ENCODE measurements around the gene EDNRA. TPM values are rescaled to one million over a fixed set of nuclear protein-coding genes. Genes with fewer than 3 reads are reported as not detected.

Gene EDNRA
- total RNA-seq, 1 experiment from 2014 or later: 0.71 TPM

DNA sequence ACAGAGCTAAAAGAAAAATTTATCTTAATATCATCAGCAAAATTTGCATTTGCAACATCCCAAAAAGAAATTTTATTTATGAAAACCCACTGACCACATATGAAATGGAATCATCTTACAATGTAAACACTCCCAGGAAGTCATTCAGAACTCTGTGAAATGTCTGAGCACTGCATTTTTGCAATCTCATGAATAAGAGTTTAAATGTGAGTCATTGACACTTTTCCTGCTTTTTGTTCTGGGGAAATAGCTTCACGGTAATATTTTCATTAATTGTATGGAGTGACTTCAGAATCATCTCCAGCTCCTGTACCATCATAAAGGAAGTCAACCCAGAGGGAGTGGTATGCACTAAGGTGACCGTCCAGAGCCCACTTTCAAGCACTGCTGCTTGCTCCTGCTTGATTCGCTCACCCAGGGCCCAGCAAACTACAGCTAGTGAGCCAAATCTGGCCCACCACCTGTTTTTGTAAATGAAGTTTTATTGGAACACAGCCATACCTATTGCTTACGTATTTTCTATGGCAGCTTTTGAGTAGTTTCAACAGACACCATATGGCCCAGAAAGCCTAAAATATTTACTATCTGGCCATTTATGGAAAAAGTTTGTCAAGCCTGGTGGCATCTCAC lies 17.2 kb downstream of the EDNRA start:
- BruUV-seq (replicated peaks): no TSS peak
- H3K27ac Mint-ChIP-seq (ENCODE audit: unreplicated experiment): no peak overlapping the region
- H3K27me3 Mint-ChIP-seq (ENCODE audit: unreplicated experiment): no peaks in the 10 kb centered on the region
- intact Hi-C loops (cut with micrococcal nuclease; ENCODE audit: unreplicated experiment): no loop called here
- H3K4me1 Mint-ChIP-seq (ENCODE audit: low read depth, unreplicated experiment): peaks cover 9% of the 10 kb centered on the region
- no peaks in the 10 kb centered on the region for H3K9me3 Mint-ChIP-seq (ENCODE audit: low read depth, unreplicated experiment)
- TF ChIP-seq, protein P1, sequence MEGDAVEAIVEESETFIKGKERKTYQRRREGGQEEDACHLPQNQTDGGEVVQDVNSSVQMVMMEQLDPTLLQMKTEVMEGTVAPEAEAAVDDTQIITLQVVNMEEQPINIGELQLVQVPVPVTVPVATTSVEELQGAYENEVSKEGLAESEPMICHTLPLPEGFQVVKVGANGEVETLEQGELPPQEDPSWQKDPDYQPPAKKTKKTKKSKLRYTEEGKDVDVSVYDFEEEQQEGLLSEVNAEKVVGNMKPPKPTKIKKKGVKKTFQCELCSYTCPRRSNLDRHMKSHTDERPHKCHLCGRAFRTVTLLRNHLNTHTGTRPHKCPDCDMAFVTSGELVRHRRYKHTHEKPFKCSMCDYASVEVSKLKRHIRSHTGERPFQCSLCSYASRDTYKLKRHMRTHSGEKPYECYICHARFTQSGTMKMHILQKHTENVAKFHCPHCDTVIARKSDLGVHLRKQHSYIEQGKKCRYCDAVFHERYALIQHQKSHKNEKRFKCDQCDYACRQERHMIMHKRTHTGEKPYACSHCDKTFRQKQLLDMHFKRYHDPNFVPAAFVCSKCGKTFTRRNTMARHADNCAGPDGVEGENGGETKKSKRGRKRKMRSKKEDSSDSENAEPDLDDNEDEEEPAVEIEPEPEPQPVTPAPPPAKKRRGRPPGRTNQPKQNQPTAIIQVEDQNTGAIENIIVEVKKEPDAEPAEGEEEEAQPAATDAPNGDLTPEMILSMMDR (IDR thresholded peaks at IDR 0.05; ENCODE audit: unreplicated experiment): no peak
- DNase-seq: no peak
- CTCF ChIA-PET: no interaction called here
- no peaks in the 10 kb centered on the region for H3K36me3 Mint-ChIP-seq (ENCODE audit: insufficient read depth, unreplicated experiment)
- H3K4me3 Mint-ChIP-seq (ENCODE audit: low read depth, unreplicated experiment): no peak overlapping the region

DNA sequence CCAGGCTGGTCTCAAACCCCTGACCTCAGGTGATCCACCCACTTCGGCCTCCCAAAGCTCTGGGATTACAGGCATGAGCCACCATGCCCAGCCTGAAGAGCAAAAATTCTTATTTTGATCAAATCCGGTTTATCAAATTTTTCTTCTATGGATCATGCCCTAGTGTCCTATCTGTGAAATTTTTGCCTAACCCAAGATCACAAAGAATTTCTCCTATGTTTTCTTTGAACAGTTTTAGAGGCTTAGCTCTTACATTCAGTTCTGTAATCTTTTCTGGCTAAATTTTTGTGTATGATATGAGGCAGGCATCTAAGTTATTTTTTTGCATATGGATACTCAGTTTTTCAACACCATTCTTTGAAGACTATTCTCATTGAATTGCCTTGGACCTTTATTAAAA lies 27.4 kb downstream of the EDNRA start:
- no peak for DNase-seq
- H3K27me3 Mint-ChIP-seq (ENCODE audit: unreplicated experiment): no peaks in the 10 kb centered on the region
- CTCF ChIA-PET: no interaction called here
- H3K36me3 Mint-ChIP-seq (ENCODE audit: insufficient read depth, unreplicated experiment): no peaks in the 10 kb centered on the region
- no TSS peak for BruUV-seq (replicated peaks)
- no peak overlapping the region for H3K4me3 Mint-ChIP-seq (ENCODE audit: low read depth, unreplicated experiment)
- intact Hi-C loops (cut with micrococcal nuclease; ENCODE audit: unreplicated experiment): no loop called here
- TF ChIP-seq, protein P1 (IDR thresholded peaks at IDR 0.05; ENCODE audit: unreplicated experiment): no peak
- H3K27ac Mint-ChIP-seq (ENCODE audit: unreplicated experiment): no peak overlapping the region
- peaks cover 2% of the 10 kb centered on the region for H3K9me3 Mint-ChIP-seq (ENCODE audit: low read depth, unreplicated experiment)
- no peaks in the 10 kb centered on the region for H3K4me1 Mint-ChIP-seq (ENCODE audit: low read depth, unreplicated experiment)

DNA sequence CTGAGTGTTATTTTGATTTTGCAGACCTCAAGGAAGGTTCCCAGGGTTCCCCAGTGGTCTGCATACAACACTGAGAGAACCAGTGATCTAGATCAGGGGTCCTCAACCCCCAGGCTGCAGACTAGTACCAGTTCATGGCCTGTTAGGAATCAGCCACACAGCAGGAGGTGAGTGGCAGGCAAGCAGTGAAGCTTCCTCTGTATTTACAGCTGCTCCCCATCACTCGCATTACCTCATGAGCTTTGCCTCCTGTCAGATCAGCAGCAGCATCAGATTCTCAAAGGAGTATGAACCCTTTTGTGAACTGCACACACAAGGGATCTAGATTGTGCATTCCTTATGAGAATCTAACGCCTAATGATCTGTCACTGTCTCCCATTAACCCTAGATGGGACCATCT lies 28.5 kb downstream of the EDNRA start:
- intact Hi-C loops (cut with micrococcal nuclease; ENCODE audit: unreplicated experiment): no loop called here
- BruUV-seq (replicated peaks): no TSS peak
- H3K4me1 Mint-ChIP-seq (ENCODE audit: low read depth, unreplicated experiment): no peaks in the 10 kb centered on the region
- H3K36me3 Mint-ChIP-seq (ENCODE audit: insufficient read depth, unreplicated experiment): no peaks in the 10 kb centered on the region
- H3K27me3 Mint-ChIP-seq (ENCODE audit: unreplicated experiment): no peaks in the 10 kb centered on the region
- peaks cover 2% of the 10 kb centered on the region for H3K9me3 Mint-ChIP-seq (ENCODE audit: low read depth, unreplicated experiment)
- CTCF ChIA-PET: no interaction called here
- H3K27ac Mint-ChIP-seq (ENCODE audit: unreplicated experiment): no peak overlapping the region
- no peak overlapping the region for H3K4me3 Mint-ChIP-seq (ENCODE audit: low read depth, unreplicated experiment)
- TF ChIP-seq, protein P1 (IDR thresholded peaks at IDR 0.05; ENCODE audit: unreplicated experiment): no peak
- no peak for DNase-seq

DNA sequence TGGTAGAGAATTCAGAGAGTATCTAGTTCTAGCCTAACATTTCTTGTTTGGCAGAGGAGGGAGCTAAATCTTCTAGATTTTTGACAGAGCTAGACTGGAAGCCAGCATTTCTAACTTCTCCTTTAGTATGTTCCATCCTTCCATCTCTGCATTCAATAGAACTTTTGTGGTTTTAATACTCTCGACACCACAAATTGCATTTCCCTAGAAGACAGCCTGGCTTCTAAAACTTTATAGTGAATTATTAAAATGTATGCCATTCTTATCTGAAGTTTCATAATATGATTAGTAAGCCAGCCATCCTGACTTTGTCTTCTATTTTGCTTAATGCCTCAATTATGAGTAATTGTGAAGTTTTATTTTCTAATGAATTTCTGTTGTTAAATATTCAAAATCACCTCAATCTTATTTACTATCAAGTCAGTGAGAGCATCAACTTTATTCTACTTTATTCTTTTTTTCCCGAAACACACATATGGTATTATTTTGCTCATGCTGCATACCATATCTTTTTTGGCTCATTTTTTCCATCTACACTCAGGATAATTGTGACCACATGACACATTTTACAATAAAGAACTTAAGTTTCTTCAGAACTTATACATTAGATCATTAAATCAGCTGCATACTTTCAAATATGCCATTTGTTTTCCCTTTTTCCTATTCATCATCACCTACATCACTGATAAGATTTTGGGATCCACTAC lies 30.2 kb downstream of the EDNRA start:
- Mint-ChIP-seq H3K9me3 (ENCODE audit: low read depth, unreplicated experiment) (no peaks in the 10 kb centered on the region), H3K27ac (ENCODE audit: unreplicated experiment) (no peak overlapping the region), H3K36me3 (ENCODE audit: insufficient read depth, unreplicated experiment) (no peaks in the 10 kb centered on the region), H3K4me3 (ENCODE audit: low read depth, unreplicated experiment) (no peak overlapping the region), H3K4me1 (ENCODE audit: low read depth, unreplicated experiment) (no peaks in the 10 kb centered on the region), H3K27me3 (ENCODE audit: unreplicated experiment) (no peaks in the 10 kb centered on the region)
- TF ChIP-seq, protein P1 (IDR thresholded peaks at IDR 0.05; ENCODE audit: unreplicated experiment): no peak
- no TSS peak for BruUV-seq (replicated peaks)
- DNase-seq: no peak
- CTCF ChIA-PET: interaction anchor here (0.6 kb wide), 1 partner anchor 399 kb away, joined by 3 read pairs; no protein-coding TSS in a partner anchor
- intact Hi-C loops (cut with micrococcal nuclease; ENCODE audit: unreplicated experiment): no loop called here
